Heart right ventricle (tissue), 16 donors: Measurements from ENCODE around the gene COX10. TPM values are rescaled to one million over a fixed set of nuclear protein-coding genes. Genes with fewer than 3 reads are reported as not detected.

Experiments used
- ATAC-seq, 8 donors: fragments of 200-7000 bp; cut with Tn5 transposase; one replicate each; pipeline ENCODE4 v1.9.1; 2020; ENCODE audit warnings: mild to moderate bottlenecking in 8 of 8, moderate library complexity in 8 of 8, moderate number of reproducible peaks in 1 of 8
- DNase-seq, 2 donors: peaks; one replicate each; pipeline ENCODE4 v3.0.0-alpha.2; 2020
- H3K27ac ChIP-seq, 10 donors: fragments of 200-600 bp; sonication (generic) in 2 of 10; one replicate each; pipeline versions ENCODE4 v1.5.0 to v1.8.0; 2020 to 2022; ENCODE audit warnings: mild to moderate bottlenecking in 3 of 10
- H3K27me3 ChIP-seq, 7 donors: fragments of 200-600 bp; one replicate each; pipeline ENCODE4 v1.8.0; 2021 to 2022; ENCODE audit warnings: mild to moderate bottlenecking in 2 of 7
- H3K36me3 ChIP-seq, 9 donors: fragments of 200-600 bp; sonication (generic) in 1 of 9; one replicate each; pipeline versions ENCODE4 v1.5.0 to v1.8.0; 2020 to 2022; ENCODE audit warnings: mild to moderate bottlenecking in 2 of 9
- H3K4me1 ChIP-seq, 9 donors: fragments of 200-600 bp; sonication (generic) in 1 of 9; one replicate each; pipeline versions ENCODE4 v1.5.0 to v1.8.0; 2020 to 2022; ENCODE audit warnings: mild to moderate bottlenecking in 4 of 9
- H3K4me3 ChIP-seq, 10 donors: fragments of 200-600 bp; sonication (generic) in 2 of 10; one replicate each; pipeline versions ENCODE4 v1.5.0 to v1.8.0; 2020 to 2022; ENCODE audit warnings: mild to moderate bottlenecking in 7 of 10, moderate library complexity in 2 of 10
- H3K9me3 ChIP-seq, 11 donors: fragments of 200-600 bp in 10 of 11; sonication (generic) in 2 of 11; one replicate each; pipeline versions ENCODE4 v1.5.0 to v1.8.0; 2013 to 2022; ENCODE audit warnings: mild to moderate bottlenecking in 2 of 11, control low read depth in 1 of 11, moderate library complexity in 1 of 11
- CTCF ChIP-seq, 9 donors: fragments of 200-600 bp; sonication (generic) in 2 of 9; IDR thresholded peaks; one replicate each; pipeline versions ENCODE4 v1.5.0 to v1.8.0; 2021 to 2022; ENCODE audit warnings: antibody characterized with exemption in 9 of 9, mild to moderate bottlenecking in 5 of 9, moderate library complexity in 1 of 9
- WGBS, 2 donors: extraction: QIAGEN DNeasy Blood & Tissue Kit; methylation state at CpG; one replicate each; pipeline ENCODE4 v1.1.7; 2013; ENCODE audit warnings: inconsistent platforms in 1 of 2; 5-methylcytosine and 5-hydroxymethylcytosine counted together
- intact Hi-C, 10 donors: fragments of 100-400 bp; cut with DNase I; formaldehyde crosslinking; loops; one replicate each; pipeline versions ENCODE4 v1.11.1 to v1.14.2; 2022
- polyA plus RNA-seq, 2 donors: library from polyadenylated mRNA; stranded (reverse); fragments of 200-250 nt; gene quantifications; one replicate each; pipeline ENCODE4 v1.2.3, GENCODE V29; 2013
- total RNA-seq, 10 donors: library from RNA; stranded (reverse); fragmentation: NEBNext Ultra II Directional in 3 of 10; extraction: Animal tissue kit (Norgen Biotek cat#: 25700) in 3 of 10; gene quantifications; one replicate each; pipeline versions ENCODE4 v1.2.1 to v1.2.4, GENCODE V29; 2021 to 2023
- donor health status: Arrhythmogenic right ventricular cardiomyopathy.
- donor health status: ischemic (EF 13 %, LVEDD 7.1; RV severe dilation, severe dysfunction).
- donor health status: healthy with polysubstance abuse.
- donor health status: DM: no; HTN: yes; CAD: no.
- donor health status: DM: no; HTN: no; CAD: no.
- donor health status: ischemic (EF 25% LVEDD 6.9; RV normal size, moderate dysfunction).
- donor health status: ischemic (EF 25% LVEDD 5.7; RV mildly dilated, moderate dysfunction).
- donor health status: healthy.
- donor health status: DM: yes; HTN: yes; CAD: no.
- donor health status: Ischemic cardiomyopathy.
- donor health status: ischemic (EF 35%, LVEDD 5.7; RV mildly dilated, moderate dysfunction).
- donor health status: nonischemic (EF 11% LVEDD 7.7; RV severe dilation, severe dysfunction).
- donor health status: DM: yes; HTN: yes; CAD: no.
- donor health status: PGD.
- donor health status: ischemic (EF 29% LVEDD 5.4; RV normal size, mild dysfunction).
- donor health status: nonischemic (EF 23%, LVEDD 6.1; RV moderate dilation, normal function).

Gene COX10
- total and polyA plus RNA-seq, 12 donors, result 18.7 to 73.1 (median 54.0) TPM

GRCh38 chr17:14070344-14070984 is 1.2 kb downstream of the COX10 start:
- intact Hi-C loops, result loop anchor here in 5 of 10 donors (5.0 to 10.0 kb wide), 2 partner anchors 134 to 232 kb away; partner anchors contain the start of gene HS3ST3B1 (in 2 of the 5)
- H3K36me3 ChIP-seq, result peaks cover 0 to 20% (median 5%) of the 10 kb centered on the region in 9 donors
- H3K27me3 ChIP-seq, result no peaks in the 10 kb centered on the region
- peaks cover 0 to 37% (median 25%) of the 10 kb centered on the region in 9 donors for H3K4me1 ChIP-seq
- H3K4me3 ChIP-seq, result peak overlapping the region in 9 of 10 donors; percentile 71 to 98 (median 94)
- no peak for TF ChIP-seq CTCF (IDR thresholded peaks at IDR 0.05)
- peaks cover 0 to 8% (median 0%) of the 10 kb centered on the region in 11 donors for H3K9me3 ChIP-seq
- no peak for DNase-seq
- ATAC-seq, result peak in 1 of 8 donors; percentile 67
- H3K27ac ChIP-seq, result peak overlapping the region in 8 of 10 donors; percentile 89 to 95 (median 90)
- WGBS, 2 donors, result 50 to 57% methylated on average over 6 of the region's 6 CpGs

- peaks cover 0 to 44% (median 11%) of the 10 kb centered on the region in 9 donors for H3K36me3 ChIP-seq
- intact Hi-C loops, result loop anchor here in 5 of 10 donors (5.0 to 10.0 kb wide), 2 partner anchors 132 to 229 kb away; partner anchors contain the start of gene HS3ST3B1 (in 2 of the 5)
- peaks cover 0 to 47% (median 25%) of the 10 kb centered on the region in 9 donors for H3K4me1 ChIP-seq
- no peak overlapping the region for H3K27ac ChIP-seq
- 89 to 96% methylated on average over 5 of the region's 5 CpGs for WGBS, 2 donors
- DNase-seq, result no peak
- ATAC-seq, result no peak
- no peak for TF ChIP-seq CTCF (IDR thresholded peaks at IDR 0.05)
- H3K4me3 ChIP-seq, result no peak overlapping the region
- no peaks in the 10 kb centered on the region for H3K27me3 ChIP-seq
- H3K9me3 ChIP-seq, result no peaks in the 10 kb centered on the region
Observed at GRCh38 chr17:14072881-14073280, 3.6 kb downstream of the COX10 start.

- intact Hi-C loops, result loop anchor here in 3 of 10 donors (10.0 kb wide), 1 partner anchor 127 kb away; no protein-coding TSS in a partner anchor
- Histone ChIP-seq H3K27me3 (no peaks in the 10 kb centered on the region), H3K27ac (peak overlapping the region in 2 of 10 donors; percentile 21 to 37), H3K4me1 (peaks cover 0 to 36% (median 10%) of the 10 kb centered on the region in 9 donors), H3K4me3 (no peak overlapping the region), H3K9me3 (no peaks in the 10 kb centered on the region), H3K36me3 (peaks cover 0 to 81% (median 19%) of the 10 kb centered on the region in 9 donors)
- ATAC-seq, result peak in 5 of 8 donors; percentile 52 to 91 (median 74)
- no peak for TF ChIP-seq CTCF (IDR thresholded peaks at IDR 0.05)
- DNase-seq, result peak in 1 of 2 donors; percentile 17
- WGBS, 2 donors, result 37 to 56% methylated on average over 3 of the region's 3 CpGs
Observed at GRCh38 chr17:14078027-14078426, 8.7 kb downstream of the COX10 start.

- Histone ChIP-seq H3K27ac (no peak overlapping the region), H3K9me3 (no peaks in the 10 kb centered on the region), H3K4me3 (no peak overlapping the region), H3K36me3 (peaks cover 0 to 60% (median 19%) of the 10 kb centered on the region in 9 donors), H3K27me3 (no peaks in the 10 kb centered on the region), H3K4me1 (peaks cover 0 to 43% (median 15%) of the 10 kb centered on the region in 9 donors)
- DNase-seq, result no peak
- no peak for TF ChIP-seq CTCF (IDR thresholded peaks at IDR 0.05)
- no peak for ATAC-seq
- intact Hi-C loops, result no loop called here
- WGBS, 2 donors, result 87 to 88% methylated on average over 4 of the region's 4 CpGs
Observed at GRCh38 chr17:14080847-14081251, 11.5 kb downstream of the COX10 start.
